ENCODE data around the gene SCMH1.

The SCMH1 gene

DNA sequence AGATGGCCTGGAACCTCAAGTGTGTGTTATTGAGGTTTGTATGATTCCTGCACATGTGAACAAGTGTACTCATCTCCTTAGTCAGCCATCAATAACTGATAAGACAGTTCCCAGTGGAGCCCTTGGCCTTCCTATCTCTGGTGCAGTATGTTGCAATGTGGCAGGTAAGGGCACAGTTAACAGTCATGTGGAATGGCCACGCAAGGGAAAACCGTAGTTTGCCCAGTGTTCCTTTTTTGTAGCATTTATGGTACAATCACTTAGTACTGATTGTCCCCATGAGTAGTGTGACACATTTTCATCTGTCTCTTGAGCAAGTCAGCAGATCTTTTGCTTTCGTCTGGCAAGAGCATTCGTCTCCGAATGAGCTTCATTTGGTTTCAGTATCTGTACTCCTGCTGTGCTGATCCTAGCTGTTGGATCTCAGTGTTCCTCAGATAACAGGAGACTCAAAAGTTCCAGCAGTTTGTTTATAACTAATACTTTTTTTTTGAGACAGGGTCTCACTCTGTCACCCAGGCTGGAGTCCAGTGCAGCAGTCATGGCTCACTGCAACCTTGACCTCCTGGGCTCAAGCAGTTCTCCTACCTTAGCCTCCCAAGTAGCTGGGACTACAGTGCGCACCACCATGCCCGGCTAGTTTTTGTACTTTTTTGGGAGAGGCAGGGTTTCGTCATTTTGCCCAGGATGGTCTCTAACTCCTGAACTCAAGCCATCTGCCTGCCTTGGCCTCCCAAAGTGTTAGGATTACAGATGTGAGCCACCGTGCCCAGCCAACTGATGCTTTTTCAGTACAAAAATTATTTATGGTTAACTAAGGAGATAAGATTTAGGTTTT, 254.4 kb downstream of the SCMH1 start:
- DNase-seq: no peak

DNA sequence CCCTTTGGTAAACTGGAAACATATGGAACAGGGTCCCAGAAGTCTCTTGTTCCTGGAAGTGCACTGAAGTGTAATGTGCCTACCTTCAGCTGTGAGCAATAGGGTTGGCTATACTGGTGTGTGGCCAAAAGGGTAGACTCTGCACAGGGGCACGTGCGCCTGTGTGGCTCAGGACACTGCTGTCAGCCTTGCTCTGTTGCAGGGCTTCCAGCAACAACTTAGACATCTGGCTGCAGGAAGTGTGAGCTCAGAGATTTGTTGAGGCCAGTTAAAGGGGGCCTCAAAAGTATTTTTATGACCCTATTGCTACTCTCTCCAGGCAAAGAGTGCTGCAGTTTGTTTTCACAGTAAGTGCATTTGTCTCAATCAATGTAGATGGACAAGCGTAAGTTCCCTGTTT, 255.2 kb downstream of the SCMH1 start:
- no peak for DNase-seq

DNA sequence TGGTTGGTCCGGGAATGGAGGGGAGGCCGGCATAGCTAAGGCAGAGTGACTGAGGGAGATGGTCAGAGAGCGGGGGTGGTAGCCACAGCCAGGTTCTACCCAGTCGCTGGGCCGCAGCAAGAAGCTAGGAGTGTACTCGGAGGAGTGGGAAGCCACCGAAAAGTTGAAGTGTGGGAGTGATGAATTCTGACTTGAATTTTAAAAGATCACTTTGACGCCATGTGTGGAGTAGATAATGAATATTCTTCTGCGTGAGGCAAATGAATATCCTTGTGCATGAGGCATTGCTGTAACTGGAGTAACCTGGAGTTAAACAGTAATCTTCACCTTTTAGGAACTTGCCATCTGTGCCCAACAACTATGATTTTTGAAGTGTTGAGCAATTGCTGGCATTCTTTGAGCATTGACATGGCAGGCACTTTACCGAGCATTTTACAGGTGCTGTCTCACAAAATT, 255.8 kb downstream of the SCMH1 start:
- no peak for DNase-seq

DNA sequence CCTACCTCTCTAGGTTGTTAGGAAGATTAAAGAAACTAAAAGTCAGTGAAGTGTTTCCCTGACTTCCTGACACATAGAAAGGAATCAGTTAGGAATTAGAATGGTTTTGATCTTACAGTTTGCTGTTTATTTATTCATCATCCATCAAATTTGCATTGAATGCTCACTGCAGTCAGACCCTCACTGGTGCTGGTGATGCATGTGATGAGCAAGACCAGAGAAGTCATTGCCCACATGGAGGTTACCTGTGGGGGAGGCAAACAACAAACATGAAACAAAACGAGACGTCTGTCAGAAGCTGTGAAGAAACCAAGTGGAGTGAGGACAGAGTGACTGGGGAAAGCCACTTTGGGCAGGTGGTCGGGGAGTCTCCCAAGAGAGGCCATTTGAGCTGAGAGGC, 256.2 kb downstream of the SCMH1 start:
- no peak for DNase-seq

DNA sequence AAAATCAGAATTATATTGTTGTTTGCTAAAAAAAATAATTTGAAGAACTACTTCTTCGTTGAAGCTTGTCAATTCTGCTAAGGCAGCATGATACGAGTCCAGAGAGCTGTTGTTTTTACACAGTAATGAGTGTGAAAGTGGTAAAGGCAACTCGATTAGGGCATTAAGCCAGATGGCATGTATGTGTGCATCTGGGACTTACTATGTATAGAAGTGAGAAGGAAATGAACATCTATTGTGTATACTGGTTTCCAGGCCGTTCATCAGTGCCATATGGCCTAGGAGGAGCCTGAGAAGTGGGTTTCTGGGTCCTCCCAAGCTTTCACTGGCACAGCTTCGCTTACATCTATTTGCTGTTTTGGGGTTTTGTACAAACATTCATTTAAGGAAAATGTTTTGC, 256.9 kb downstream of the SCMH1 start:
- DNase-seq: no peak

DNA sequence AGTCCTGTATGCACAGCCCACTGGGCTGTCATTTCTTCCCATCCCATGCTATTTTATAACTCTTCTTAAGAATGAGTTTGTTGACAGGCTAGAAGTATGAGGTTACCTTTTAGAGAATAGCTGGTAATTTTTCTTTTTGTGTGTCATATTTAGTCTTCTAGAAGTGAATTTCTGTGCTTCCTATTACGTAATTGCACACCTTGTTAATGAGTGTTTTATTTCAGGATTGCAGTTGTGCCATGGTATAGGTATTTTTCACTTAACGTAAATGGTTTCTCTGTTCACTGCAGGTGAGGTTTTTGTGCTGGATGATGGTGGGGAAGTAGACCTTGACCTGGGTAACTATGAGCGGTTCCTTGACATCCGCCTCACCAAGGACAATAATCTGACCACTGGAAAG, 257.6 kb downstream of the SCMH1 start:
- DNase-seq: no peak

DNA sequence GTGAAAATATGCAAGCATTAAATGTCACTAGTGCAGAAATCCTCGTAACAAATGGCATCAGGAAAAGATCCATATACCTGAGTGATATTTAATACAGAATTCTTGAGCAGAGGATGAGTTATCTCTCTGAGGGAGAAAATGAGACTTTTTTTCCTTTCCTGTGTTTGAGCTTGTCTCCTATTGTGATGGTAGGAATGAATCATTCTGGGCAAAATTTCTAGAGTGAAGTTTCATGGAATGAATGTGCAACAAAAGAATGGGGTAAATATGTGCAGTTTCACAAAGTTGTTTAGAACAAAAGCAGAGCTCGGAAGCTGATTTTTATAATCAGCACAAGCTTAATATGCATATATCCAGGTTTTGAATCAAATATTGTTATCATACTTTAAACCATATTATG, 258.0 kb downstream of the SCMH1 start:
- DNase-seq: no peak

DNA sequence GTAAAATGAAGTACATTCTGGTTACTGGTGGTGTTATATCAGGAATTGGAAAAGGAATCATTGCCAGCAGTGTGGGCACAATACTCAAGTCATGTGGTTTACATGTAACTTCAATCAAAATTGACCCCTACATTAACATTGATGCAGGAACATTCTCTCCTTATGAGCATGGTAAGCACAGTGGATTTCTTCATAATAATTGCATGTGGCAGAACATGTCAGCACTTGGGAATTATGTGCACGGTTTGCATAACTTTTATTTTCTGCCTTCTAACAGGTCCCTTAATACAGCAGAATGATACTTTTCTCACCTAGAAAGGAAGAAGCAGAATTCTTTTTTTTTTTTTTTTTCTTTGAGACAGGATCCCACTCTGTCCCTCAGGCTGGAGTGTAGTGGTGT, 258.8 kb downstream of the SCMH1 start:
- no peak for DNase-seq

DNA sequence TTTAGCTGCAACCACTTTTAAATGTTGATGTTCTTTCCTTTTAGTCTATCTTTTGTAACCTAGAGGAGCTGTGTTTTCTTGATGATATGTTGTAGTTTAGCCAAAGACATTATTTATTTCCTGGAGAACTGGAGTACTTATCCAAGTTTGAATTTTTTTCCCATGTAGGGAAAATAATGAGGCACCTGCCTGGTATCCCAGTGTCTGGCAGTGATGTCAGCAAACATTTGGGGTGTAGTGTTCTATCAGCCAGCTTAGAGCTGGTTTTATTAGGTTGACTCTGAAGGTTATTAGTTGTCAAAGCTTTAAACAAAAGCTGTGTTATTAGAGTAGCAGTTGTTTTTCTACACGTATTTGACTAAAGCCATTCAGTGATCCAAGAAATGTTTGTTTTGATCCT, 259.4 kb downstream of the SCMH1 start:
- DNase-seq: no peak

DNA sequence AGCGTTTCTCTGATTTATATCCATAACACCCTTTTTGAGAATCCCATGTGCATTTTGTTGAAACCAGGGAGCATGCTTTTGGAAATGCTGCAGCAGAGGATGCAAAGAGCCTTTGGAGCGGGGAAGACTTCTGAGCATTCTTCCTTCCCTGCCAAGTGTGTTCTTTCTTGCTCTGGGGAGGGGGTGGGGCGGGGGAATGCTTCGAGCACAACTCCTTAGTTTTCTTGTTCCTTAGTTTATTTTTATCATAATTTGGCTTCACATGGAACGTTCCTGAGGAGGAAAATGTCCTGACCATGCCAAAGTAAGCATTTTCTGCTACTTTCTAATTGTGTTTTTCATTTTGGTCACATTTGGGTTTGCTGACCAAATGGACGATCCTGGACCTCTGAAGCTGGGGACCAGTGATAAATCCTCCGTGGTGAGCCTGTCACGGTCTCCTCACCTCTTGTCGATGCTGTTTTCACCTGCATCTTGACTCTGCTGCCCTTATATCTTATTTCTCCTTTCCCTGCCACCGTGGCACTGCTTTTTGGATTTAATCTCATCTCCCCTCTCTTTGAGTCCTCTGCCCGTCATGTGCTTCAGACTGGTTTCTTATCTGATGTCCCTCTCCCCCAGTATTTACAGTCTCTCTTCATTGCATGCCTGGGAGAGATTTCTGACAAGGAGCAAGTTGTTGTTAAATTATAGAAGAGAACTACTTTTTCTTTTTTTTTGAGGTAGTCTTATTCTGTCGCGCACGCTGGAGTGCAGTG, 260.2 kb downstream of the SCMH1 start:
- no peak for DNase-seq

DNA sequence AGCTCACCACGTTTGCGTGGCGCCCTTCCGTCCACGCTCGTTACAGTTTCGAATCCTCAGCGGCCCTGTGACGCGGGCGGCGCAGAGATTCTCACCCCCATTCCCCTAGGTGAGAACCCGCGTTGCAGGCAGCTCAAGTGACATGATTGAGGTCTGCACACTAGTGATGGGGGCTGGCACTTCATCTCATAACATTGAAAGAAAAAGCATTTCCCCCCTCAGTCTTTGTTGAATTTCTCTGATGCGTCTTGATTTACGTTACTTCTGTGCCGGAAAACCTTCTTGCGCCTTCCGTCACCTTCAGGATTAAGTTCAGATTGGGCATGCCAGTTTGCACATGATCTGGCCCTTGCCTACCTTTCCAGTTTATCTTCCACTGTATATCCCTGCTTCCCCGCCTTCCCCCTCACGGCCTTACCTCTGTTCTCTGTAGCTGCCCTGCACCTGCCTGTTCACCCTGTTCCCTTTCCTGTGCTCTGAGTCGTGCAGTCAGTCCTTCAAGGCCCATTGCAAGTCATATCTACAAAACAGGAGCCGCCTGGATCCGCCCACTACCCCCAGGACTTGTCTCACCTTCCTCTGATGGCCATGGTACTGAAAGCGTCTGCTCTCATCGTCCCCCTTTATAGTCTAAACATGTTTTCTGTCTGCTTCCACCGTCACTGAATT, 261.5 kb downstream of the SCMH1 start:
- DNase-seq: peak; percentile 65

DNA sequence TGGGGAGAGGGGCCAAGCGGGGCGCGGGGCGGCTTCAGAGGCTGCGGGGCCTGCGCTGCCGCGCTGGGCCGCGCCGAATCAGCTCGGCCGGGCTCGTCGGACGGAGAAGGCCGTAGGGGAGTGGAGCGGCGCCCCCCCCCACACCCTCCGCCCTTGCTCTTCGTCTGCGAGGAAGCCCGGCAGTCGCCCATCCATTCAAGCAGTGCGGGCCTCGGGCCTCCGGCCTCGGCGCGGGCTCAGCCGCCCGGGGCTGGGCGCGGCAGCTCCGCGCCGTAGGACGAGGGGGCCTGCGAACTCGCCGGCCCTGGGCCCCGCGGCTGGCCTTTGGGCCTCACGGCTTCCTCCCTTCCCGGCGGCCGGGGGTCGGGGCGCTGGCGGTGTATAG, 262.0 kb downstream of the SCMH1 start:
- DNase-seq: no peak

DNA sequence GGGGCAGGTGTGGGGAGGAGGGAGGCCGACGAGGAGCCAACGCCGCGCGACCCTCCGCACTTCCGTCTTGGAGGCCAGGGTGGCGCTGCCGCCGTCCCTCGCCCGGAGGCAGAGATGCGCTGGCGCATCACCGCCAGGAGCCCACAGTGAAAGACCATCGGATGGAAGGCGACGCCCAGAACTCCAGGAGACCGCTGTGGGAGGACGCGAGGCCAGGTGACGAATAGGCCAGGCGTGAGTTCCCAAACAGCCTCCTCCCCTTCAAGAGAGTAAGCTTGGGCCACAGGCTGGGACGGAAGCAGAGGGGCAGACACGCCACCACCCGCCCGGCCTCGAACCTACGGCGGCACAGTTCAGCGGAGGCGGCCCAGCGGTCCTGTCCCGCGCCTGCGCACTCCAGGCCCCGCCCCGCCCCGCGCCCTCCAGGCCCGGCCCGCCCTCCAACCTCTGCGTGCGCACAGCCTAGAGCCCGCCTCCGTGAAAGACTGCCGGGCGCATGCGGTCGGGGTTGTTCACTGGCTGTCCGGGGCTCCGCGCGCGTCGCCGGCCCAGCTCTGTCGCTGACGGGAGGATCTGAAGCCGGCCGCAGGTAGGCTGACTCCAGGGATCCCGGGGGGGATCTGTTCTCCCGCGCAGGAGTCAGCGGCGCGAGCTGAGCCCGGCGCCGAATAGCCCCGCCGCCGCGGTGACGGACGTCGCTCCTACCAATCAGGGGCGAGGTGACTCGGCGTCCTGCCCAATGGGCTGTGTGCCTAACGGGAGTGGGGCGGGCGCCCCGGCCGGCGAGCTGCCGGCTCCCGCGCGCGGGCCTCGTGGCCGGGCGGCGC, 262.7 kb downstream of the SCMH1 start, which contains the start of gene CTPS1:
Gene CTPS1, plus strand, starts transcription at position 456 of the 827 bp plus-strand sequence. CDS start 3,595 bp downstream, outside the sequence.
- DNase-seq: peak; percentile 98

DNA sequence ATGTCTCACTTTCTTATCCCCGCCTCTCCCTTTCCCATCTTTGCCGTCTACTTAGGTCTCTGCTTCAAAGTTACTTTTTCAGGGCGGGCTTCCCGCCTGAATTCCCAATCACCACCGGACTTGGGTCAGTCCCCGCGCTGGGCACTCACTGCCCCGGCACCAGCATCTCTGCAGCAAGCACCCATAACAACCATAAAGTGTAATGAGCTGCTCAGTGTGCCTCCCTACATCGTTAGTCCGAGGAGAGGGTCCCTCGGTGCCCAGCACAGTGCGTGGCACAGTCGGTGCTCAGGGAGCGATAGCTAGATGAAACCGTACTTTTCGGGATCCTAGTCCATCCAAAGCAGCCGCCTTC, 263.2 kb downstream of the SCMH1 start:
- DNase-seq: no peak

DNA sequence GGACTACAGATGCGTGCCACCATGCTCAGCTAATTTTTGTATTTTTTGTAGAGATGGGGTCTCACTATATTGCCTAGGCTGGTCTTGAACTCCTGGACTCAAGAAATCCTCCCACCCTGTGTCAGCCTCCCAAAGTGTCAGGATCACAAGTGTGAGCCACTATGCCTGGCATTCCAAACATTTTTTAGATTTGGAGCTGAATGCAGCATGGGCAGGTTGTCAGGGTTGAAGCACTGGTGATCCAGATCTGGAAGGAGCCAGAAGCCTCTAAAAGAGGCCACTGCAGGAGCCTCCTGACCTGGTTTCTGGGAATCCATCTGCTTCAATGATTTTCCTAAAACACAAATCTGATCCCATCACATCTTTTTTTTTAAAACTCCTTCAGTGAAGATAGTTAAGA, 264.4 kb downstream of the SCMH1 start:
- DNase-seq: no peak
